ENCODE data around the gene PDCD11. TPM values are rescaled to one million over a fixed set of nuclear protein-coding genes. Genes with fewer than 3 reads are reported as not detected.

The PDCD11 gene
- total RNA-seq, 4 donors from 2014 or later: 16.7 to 32.6 (median 26.2) TPM

DNA sequence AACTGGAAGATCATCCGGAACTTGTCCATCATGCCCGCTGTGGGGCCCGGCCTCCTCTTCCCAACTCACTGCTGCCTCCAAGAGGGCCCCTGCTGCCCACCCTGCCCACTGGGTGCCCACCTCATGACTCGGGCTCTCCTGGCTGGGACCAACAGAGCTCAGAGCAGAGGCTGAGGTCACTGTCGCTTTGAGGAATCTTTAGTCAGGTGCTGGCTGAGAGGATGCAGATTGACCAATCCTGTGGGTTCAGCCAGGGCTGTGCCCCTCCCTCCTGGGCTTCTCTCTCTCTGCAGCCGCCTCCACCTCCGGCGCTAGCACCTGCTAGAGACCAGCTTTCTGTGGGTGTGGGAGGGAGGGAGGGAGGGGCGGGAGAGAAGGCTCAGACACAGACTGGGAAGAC, 62.3 kb downstream of the PDCD11 start, which contains the start of gene CALHM1:
CALHM1 (minus strand) TSS at position 181 of the 400 bp plus-strand sequence; CDS start at position 32, 149 bp downstream.
- H3K4me3 ChIP-seq: no peak within 1 kb of the TSS
- no peaks in the 10 kb centered on the region for H3K36me3 ChIP-seq
- no peak for DNase-seq
- no peaks in the 10 kb centered on the region for H3K9me3 ChIP-seq
- H3K27ac ChIP-seq: no peak within 1 kb of the TSS
- H3K27me3 ChIP-seq: no peaks in the 10 kb centered on the region
- 87% methylated on average over 3 of the region's 9 CpGs; no CpG with 5 or more reads in 1 of the 2 donors for WGBS, 2 donors
- no peak for TF ChIP-seq POLR2A (IDR thresholded peaks at IDR 0.05)
- TF ChIP-seq, protein P1, sequence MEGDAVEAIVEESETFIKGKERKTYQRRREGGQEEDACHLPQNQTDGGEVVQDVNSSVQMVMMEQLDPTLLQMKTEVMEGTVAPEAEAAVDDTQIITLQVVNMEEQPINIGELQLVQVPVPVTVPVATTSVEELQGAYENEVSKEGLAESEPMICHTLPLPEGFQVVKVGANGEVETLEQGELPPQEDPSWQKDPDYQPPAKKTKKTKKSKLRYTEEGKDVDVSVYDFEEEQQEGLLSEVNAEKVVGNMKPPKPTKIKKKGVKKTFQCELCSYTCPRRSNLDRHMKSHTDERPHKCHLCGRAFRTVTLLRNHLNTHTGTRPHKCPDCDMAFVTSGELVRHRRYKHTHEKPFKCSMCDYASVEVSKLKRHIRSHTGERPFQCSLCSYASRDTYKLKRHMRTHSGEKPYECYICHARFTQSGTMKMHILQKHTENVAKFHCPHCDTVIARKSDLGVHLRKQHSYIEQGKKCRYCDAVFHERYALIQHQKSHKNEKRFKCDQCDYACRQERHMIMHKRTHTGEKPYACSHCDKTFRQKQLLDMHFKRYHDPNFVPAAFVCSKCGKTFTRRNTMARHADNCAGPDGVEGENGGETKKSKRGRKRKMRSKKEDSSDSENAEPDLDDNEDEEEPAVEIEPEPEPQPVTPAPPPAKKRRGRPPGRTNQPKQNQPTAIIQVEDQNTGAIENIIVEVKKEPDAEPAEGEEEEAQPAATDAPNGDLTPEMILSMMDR (IDR thresholded peaks at IDR 0.05): no peak
- peaks cover 0 to 5% (median 0%) of the 10 kb centered on the region in 3 donors for H3K4me1 ChIP-seq
- intact Hi-C loops (cut with DNase I): no loop called here

DNA sequence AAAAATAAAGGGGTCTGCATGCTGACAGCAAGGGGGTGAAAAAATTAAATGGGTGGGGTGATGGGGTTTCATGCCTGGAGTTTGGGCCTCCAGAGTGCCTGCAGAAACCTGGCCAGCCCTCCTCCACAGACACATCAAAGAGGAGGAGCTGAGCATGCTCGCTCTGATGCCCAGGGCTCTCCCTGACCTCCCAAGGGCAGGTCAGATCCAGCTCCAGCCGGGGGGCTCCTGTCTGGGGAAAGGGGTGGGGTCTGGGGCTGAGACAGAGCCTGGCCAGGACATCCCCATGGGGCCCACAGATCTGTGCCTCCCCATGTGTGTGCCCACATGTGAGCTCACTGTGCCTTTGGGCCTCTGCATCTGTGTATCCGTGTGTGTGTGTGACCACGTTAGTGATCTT, 63.2 kb downstream of the PDCD11 start:
- no peaks in the 10 kb centered on the region for H3K9me3 ChIP-seq
- 82% methylated on average over 3 of the region's 4 CpGs; no CpG with 5 or more reads in 1 of the 2 donors for whole genome bisulfite sequencing, 2 donors
- no peak overlapping the region for H3K27ac ChIP-seq
- DNase-seq: no peak
- H3K36me3 ChIP-seq: no peaks in the 10 kb centered on the region
- no peak for TF ChIP-seq POLR2A (IDR thresholded peaks at IDR 0.05)
- TF ChIP-seq, protein P1 (IDR thresholded peaks at IDR 0.05): no peak
- H3K4me1 ChIP-seq: peaks cover 0 to 5% (median 0%) of the 10 kb centered on the region in 3 donors
- intact Hi-C loops (cut with DNase I): no loop called here
- peaks cover 0 to 4% (median 0%) of the 10 kb centered on the region in 4 donors for H3K27me3 ChIP-seq
- H3K4me3 ChIP-seq: no peak overlapping the region

DNA sequence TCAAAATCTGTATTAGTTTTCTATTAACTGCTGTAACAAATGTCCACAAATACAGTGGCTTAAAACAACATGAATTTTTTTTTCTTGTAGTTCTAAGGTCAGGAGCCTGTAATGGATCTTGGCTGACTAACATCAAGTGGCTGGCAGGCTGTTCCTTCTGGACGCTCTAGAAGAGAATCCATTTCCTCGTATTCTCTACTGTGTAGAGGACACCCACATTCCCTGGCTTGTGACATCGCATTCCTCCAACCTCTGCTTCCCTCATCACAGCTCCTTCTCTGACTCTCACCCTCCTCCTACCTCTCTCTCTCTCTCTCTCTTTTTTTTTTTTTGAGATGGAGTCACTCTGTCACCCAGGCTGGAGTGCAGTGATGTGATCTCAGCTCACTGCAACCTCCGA, 67.1 kb downstream of the PDCD11 start:
- 71 to 78% methylated on average over 4 of the region's 4 CpGs for WGBS, 2 donors
- DNase-seq: no peak

DNA sequence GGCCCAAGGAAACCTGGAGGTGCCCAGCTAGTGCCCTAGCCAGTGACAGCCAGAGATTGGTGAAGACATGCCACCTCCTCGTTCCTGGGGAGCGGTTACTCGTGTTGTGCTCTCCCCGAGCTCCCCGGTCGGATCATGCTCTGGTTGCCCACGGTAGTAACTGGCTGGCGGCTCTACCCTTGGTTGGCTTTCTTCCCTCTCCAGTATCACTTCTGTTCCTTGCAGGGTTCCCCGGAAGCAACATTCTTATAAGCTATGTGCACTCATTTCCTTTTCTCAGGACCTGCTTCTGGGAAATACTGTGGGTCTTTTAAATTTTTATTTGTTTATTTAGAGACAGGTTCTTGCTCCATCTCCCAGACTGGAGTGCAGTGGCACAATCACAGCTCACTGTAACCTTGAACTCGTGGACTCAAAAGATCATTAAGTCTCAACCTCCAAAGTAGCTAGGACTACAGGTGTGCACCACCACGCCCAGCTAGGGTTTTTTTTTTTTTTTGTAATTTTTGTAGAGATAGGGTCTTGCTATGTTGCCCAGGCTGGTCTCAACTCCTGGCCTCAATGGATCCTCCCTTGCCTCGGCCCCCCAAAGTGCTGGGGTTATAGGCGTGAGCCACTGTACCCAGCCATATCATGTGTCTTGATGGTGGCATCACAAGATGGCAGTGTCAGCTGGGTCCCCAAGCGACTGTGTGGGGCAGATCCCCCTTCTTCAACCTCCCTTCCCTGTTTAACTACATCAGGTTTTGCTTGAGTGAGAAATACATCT, 69.2 kb downstream of the PDCD11 start:
- Histone ChIP-seq H3K9me3 (no peaks in the 10 kb centered on the region), H3K4me1 (peaks cover 0 to under 1% (median 0%) of the 10 kb centered on the region in 3 donors), H3K27me3 (peaks cover 0 to 6% (median 0%) of the 10 kb centered on the region in 4 donors), H3K36me3 (no peaks in the 10 kb centered on the region), H3K27ac (no peak overlapping the region), H3K4me3 (no peak overlapping the region)
- 85 to 88% methylated on average over 14 of the region's 14 CpGs for WGBS, 2 donors
- intact Hi-C loops (cut with DNase I): no loop called here
- DNase-seq: no peak
- TF ChIP-seq POLR2A (IDR thresholded peaks at IDR 0.05): no peak
- TF ChIP-seq, protein P1 (IDR thresholded peaks at IDR 0.05): no peak

More for the DNA sequence above, 67.1 kb downstream of the PDCD11 start:
- Histone ChIP-seq H3K4me1 (no peaks in the 10 kb centered on the region), H3K4me3 (no peak overlapping the region), H3K27ac (no peak overlapping the region), H3K36me3 (no peaks in the 10 kb centered on the region), H3K27me3 (peaks cover 0 to 5% (median 0%) of the 10 kb centered on the region in 4 donors), H3K9me3 (no peaks in the 10 kb centered on the region)
- TF ChIP-seq, protein P1 (IDR thresholded peaks at IDR 0.05): no peak
- intact Hi-C loops (cut with DNase I): no loop called here

DNA sequence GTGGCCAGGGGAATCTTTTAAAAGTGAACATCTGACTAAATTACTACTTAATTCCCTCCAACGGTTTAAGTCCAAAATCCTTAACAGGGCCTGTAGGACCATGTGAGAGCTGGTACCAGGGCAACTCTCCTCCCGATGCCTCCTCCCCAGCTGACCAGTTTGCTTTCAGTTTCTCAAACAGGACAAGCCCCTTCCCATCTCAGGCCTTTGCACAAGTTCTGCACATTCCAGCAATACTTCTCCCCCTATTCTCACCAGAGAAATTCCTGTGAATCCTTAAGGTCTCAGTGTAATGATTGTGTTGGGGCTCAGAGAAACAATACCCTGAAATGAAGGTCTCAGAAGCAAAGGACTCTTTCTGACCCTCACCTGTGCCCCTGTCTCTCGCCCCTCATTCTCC, 70.3 kb downstream of the PDCD11 start:
- Histone ChIP-seq H3K36me3 (no peaks in the 10 kb centered on the region), H3K27me3 (peaks cover 0 to 10% (median 0%) of the 10 kb centered on the region in 4 donors), H3K4me1 (peaks cover 0 to 12% (median 5%) of the 10 kb centered on the region in 3 donors), H3K9me3 (no peaks in the 10 kb centered on the region), H3K27ac (no peak overlapping the region), H3K4me3 (no peak overlapping the region)
- 62 to 73% methylated on average over 3 of the region's 3 CpGs for WGBS, 2 donors
- TF ChIP-seq POLR2A (IDR thresholded peaks at IDR 0.05): no peak
- TF ChIP-seq, protein P1 (IDR thresholded peaks at IDR 0.05): no peak
- DNase-seq: no peak
- intact Hi-C loops (cut with DNase I): no loop called here

Data from esophagus squamous epithelium (tissue), 5 donors.